ENCODE data around the gene SLC45A1.

DNA sequence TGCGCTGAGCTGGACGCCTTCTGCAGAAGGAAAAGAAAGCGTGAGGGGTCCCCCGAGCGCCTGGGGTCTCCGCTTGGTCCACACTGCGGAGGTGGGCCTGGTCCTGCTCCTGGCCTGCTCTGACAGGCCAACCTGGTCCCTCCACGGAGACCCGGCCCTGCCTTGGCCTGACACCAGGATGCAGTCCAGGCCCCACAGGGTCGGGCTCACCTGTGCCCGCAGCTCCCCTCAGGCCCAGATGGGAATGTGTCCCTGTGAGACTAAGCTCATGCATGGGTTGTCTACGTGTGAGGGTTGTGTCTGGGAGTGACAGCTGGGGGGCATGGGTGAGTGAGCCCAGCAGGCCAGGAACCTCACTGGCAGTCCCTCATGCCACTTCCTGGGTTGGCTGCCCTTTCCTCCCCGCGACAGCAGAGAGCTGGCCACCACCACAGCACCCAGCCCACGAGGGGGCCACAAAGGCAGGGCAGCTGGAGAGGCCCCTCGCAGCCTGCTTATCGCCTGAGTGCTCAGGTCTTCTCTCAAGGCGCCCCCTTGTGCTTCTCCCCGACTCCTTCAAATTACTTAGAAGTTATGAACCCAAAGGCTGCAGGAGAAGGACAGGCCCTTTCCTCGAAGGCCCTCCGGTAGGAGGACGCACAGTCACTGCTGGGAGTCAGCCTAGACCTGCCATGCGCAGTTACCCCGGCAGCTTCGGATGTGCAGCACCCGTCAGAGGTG, 41.1 kb downstream of the SLC45A1 start:
- no peak for TF ChIP-seq POLR2A (IDR thresholded peaks at IDR 0.05)
- TF ChIP-seq, protein P1, sequence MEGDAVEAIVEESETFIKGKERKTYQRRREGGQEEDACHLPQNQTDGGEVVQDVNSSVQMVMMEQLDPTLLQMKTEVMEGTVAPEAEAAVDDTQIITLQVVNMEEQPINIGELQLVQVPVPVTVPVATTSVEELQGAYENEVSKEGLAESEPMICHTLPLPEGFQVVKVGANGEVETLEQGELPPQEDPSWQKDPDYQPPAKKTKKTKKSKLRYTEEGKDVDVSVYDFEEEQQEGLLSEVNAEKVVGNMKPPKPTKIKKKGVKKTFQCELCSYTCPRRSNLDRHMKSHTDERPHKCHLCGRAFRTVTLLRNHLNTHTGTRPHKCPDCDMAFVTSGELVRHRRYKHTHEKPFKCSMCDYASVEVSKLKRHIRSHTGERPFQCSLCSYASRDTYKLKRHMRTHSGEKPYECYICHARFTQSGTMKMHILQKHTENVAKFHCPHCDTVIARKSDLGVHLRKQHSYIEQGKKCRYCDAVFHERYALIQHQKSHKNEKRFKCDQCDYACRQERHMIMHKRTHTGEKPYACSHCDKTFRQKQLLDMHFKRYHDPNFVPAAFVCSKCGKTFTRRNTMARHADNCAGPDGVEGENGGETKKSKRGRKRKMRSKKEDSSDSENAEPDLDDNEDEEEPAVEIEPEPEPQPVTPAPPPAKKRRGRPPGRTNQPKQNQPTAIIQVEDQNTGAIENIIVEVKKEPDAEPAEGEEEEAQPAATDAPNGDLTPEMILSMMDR (IDR thresholded peaks at IDR 0.05), result no peak

All from lower leg skin (tissue), 3 donors.